LHCN-M2 (cell line): ENCODE results near the gene SLC7A7. TPM values are rescaled to one million over a fixed set of nuclear protein-coding genes. Genes with fewer than 3 reads are reported as not detected.
"Not testable (repeated sequence)": the region's sequence is repeated elsewhere in the genome, so short reads cannot be mapped to it uniquely, and the experiment has no call there.

Experiments
- DNase-seq: peaks from one replicate; pipeline ENCODE4 v3.0.0-alpha.2; 2012; ENCODE audit warnings: low read depth
- total RNA-seq: library from RNA; depleted of rRNA; stranded (reverse); fragments of >200 nt; gene quantifications from 2 replicates; pipeline ENCODE4 v1.2.3, GENCODE V29; 2014

Gene SLC7A7
- total RNA-seq, 1 experiment from 2014 or later: 4.6 TPM

- no peak for DNase-seq
Observed at GRCh38 chr14:22822016-22822570, 6.9 kb upstream of the SLC7A7 start.

DNA sequence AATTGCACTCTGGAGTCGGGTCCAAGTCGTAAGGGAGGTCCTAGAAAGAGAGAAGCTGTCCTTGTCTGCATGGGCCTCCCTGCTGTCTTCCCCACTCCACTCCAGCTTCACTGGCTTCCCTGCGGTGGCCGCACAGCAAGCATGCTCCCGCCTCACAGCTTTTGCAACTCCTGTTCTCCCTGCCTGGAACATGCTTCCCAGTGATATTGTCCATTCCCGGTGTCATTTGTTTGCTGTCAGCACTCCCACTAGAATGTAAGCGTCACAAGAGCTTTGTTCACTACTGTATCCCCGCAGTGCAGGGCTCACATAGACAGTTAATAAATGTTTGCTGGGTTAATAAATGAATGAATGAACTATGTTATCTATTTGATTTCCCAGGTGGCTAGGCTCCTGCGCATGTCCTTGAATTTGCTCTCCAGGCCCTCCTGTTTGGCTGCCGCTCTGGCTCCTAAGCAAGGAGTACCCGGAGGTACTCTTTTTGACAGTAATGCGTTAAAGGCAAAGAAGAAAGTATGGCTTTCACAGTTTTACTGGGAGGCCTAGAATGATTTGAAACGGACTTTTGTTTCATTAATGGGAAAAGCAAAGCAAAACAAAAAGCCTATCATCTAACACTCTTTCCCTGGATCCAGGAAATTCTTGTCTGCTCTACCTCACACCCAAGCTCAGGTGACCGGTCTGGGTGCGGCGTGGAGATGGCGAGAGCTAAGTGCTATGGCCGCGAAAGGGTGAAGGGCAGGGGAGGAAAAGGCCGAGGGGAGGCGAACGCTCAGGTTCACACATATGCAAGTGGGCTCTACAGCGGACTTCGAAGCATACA is 6.2 kb upstream of the SLC7A7 start:
- no peak for DNase-seq

- DNase-seq: peak; percentile 25
Observed at GRCh38 chr14:22820731-22821130, 5.5 kb upstream of the SLC7A7 start.

GRCh38 chr14:22819151-22819988 is 4.1 kb upstream of the SLC7A7 start:
- peak; percentile 64 for DNase-seq

GRCh38 chr14:22814373-22814772 is 862 bp downstream of the SLC7A7 start:
- DNase-seq: no peak

GRCh38 chr14:22813145-22813544 is 2.1 kb downstream of the SLC7A7 start:
- DNase-seq: no peak

DNA sequence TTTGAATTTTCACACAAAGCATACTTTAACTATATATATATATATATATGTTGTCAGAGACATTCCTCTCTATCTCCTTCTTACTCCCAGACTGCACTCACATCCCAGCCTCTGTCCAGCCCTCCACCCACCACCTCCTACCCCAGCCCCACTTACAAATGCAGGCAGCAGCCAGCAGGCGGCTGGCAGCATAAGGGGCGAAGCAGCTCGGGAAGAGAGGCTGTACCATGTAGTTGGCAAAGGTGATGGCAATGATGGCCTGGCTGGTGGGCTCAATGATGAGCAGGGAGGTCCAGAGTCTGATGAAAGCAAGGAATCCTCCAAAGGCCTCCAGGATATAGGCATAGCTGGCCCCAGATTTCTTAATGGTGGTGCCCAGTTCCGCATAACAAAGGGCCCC is 2.5 kb downstream of the SLC7A7 start:
- no peak for DNase-seq

- no peak for DNase-seq
Observed at GRCh38 chr14:22811722-22812121, 3.5 kb downstream of the SLC7A7 start.

DNA sequence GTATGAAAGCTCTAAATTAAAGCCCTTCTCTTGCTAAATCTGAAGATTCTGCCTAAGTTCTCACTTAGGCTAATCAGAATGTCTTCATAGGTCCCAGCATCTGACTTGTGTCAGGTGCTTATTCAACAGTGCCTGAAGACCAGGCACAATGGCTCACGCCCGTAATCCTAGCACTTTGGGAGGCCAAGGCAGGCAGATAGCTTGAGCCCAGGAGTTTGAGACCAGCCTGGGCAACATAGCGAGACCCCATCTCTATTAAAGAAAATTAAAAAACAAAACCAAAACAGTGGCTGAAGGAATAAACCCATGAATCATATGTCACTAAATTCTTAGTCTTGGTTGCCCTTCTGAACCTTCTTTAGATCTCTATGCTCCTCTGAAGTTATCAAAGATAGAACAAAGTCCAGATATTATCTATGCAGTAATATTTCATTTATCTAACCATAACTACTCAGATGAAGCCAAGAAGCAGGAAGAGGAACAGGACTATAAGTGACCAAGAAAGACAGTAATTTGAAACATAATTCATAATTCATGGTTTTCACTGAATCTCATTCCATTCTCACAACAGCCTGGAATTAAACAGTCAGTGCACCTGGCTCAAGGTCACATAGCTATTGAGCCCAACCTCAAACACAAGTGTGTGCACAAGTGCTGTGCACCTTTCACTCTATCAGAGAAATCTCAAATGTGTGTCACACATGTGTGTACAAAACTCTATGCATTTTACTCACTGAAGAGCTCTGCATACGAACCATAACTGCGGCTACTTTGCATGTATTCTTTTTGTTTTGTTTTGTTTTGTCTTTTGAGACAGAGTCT is 6.6 kb downstream of the SLC7A7 start:
- DNase-seq: no peak

DNA sequence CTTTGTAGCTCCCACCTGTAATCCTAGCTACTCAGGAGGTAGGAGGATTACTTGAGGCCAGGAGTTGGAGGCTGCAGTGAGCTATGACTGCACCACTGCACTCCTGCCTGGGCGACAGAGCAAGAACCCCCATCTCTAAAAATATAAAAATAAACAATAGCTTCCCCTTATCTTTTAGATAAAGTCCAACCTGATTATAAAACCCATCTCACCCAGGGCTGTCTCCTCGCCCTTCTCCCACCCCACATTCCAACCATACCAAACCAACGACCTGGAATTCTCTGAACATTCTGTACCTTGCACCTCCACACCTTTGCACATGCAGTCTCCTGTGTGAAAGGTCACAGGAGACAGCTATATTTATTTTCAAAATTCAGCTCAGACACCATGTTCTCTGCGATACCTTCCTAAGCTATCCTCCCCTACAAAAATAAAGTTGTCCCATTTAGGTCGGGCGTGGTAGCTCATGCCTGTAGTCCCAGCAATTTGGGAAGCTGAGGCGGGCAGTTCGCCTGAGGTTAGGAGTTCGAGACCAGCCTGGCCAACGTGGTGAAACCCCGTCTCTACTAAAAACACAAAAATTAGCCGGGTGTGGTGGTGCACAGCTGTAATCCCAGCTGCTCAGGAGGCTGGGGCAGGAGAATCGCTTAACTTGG is 7.7 kb downstream of the SLC7A7 start:
- no peak for DNase-seq

DNA sequence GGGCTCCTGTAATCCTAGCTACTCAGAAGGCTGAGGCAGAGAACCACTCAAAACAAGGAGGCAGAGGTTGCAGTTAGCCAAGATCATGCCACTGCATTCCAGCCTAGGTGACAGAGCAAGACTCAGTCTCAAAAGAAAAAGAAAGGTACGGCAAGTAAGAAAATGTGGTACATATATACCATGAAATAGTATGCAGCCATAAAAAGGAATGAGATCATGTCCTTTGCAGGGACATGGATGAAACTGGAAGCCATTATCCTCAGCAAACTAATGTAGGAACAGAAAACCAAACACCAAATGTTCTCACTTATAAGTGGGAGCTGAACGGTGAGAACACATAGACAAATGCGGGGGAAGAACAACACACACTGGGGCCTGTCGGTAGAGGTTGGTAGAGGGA is 10.0 kb downstream of the SLC7A7 start:
- not testable (repeated sequence) for DNase-seq

- DNase-seq: no peak
Observed at GRCh38 chr14:22803687-22803974, 11.6 kb downstream of the SLC7A7 start.

- DNase-seq: no peak
Observed at GRCh38 chr14:22802860-22803686, 12.2 kb downstream of the SLC7A7 start.

GRCh38 chr14:22801716-22802115 is 13.5 kb downstream of the SLC7A7 start:
- no peak for DNase-seq

DNA sequence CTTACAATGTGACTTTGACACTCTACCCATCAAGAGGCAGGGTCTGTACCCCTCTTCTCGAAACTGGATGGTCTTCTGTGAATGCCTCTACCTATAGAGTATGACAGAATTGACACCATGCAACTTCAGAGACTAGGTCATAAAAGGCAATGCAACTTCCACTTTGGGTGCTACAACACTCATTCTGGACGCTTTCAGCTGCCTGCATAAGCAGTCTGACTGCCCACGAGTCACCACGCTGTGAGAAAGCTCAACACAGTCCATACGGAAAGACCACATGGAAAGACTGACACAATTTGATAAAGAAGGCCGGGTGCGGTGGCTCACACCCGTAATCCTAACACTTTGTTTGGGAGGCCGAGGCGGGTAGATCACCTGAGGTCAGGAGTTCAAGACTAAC is 14.9 kb downstream of the SLC7A7 start:
- DNase-seq: no peak

DNA sequence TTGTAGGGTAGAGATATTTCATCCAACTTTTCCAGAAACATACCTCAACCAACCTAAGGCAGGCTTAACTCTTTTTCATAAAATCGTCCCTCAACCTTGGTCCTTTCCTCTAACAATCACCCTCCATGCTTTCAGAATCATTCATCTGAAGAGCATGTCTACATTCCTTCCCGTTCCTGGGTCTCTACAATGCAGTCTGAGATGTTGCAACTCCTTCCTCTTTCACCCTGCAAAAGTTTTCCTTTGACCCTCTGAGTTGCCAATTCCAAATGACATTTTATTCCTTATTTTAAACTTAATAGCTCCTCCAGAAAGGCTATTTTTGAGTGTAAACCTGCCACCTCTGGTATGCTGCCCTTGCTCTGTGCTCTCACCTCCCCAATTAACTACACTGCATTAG is 16.7 kb downstream of the SLC7A7 start:
- no peak for DNase-seq

DNA sequence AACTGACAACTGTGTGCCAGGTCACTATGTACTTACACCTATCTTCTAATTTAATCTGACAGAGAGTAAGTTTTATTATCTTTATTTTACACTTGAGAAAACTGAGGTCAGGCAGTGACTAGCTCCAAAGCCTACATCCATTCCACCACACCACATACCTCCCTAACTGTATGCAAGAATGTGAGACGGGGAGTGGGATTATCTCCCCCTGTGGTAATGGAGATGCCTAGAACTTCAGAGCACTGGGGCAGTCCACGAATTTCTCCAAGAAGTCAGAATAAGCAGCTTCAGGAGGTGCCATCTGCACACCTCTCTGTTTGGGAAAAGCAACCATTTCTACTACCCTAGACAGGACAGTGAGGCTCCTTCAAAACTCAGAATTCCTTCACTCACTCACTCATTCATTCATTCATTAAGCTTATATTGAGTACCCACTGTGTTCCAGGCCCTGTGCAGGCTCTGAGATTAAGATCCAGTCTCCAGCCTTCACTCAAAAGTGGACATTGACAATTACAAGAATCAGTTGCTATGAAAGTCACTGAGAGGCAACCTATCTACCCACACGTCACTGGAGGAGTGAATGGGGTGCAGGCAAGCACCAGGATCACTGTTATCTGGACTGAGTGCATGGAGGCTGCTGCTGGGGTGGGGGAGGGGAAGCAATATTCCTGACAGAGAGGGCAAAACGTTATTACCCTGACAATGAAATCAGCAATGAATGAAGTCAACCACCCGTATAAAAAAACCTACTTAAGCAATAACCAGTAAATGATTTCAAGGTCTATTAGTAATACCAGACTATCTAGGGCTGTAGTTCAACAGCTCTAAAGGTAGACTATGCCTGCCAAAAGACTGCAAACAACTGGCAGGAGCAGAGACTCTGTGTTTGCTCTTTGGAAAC is 18.0 kb downstream of the SLC7A7 start:
- no peak for DNase-seq

- DNase-seq: no peak
Observed at GRCh38 chr14:22796087-22796707, 19.0 kb downstream of the SLC7A7 start.

GRCh38 chr14:22794551-22794951 is 20.7 kb downstream of the SLC7A7 start:
- DNase-seq: no peak
